H1 (cell line): ENCODE results near the gene FRMD4A. TPM values are rescaled to one million over a fixed set of nuclear protein-coding genes. Genes with fewer than 3 reads are reported as not detected.

ENCODE experiments used
- CHD7 ChIP-seq: fragments of 300-600 bp; sonication (generic); IDR thresholded peaks from 2 replicates; pipeline ENCODE4 v1.7.1; 2012; ENCODE audit warnings: low read length, moderate library complexity, mild to moderate bottlenecking, inconsistent platforms; ENCODE audit not compliant: insufficient replicate concordance
- SRF ChIP-seq: IDR thresholded peaks from 2 replicates; pipeline ENCODE4 v1.6.1; 2011; ENCODE audit warnings: mild to moderate bottlenecking, low read depth, low read length, moderate library complexity
- YY1 ChIP-seq: IDR thresholded peaks from 2 replicates; pipeline ENCODE4 v1.6.1; 2011; ENCODE audit warnings: low read depth, mild to moderate bottlenecking, low read length
- polyA plus RNA-seq, 7 experiments: library from polyadenylated mRNA; depleted of rRNA in 3 of 7; stranded (reverse) in 5 of 7; unstranded in 2 of 7; fragments of >200 nt in 5 of 7; fragments of 200-250 nt in 2 of 7; gene quantifications; 1 replicate in 5 of 7; 2 replicates in 1 of 7; 4 replicates in 1 of 7; pipeline versions ENCODE4 v1.2.1 to v1.2.3, GENCODE V29; 2011 to 2013; ENCODE audit warnings: missing spikeins in 2 of 7, mixed read lengths in 2 of 7
- total RNA-seq: library from RNA; stranded (reverse); fragmentation: NEBNext Ultra II Directional; extraction: Animal tissue kit (Norgen Biotek cat#: 25700); gene quantifications from 2 replicates; pipeline ENCODE4 v1.2.1, GENCODE V29; 2021

Gene FRMD4A
- total and polyA plus RNA-seq, 2 of the 8 experiments (the other 6 are each of a cell fraction or from before 2014, with no cell fraction given), result 38.6 to 39.6 TPM

- TF ChIP-seq CHD7 (no peak), YY1 (no peak), SRF (no peak)
Measured at GRCh38 chr10:14336736-14337135, 6.0 kb upstream of the FRMD4A start (continued).
